Glomerular visceral epithelial cell (primary cell): ENCODE data around the gene RHBDF2.

ENCODE experiments used
- DNase-seq: peaks from one replicate; pipeline ENCODE4 v3.0.0-alpha.2; 2016; ENCODE audit errors: extremely low spot score

Gene RHBDF2

GRCh38 chr17:76479515-76480060 is 21.6 kb downstream of the RHBDF2 start:
- no peak for DNase-seq

DNA sequence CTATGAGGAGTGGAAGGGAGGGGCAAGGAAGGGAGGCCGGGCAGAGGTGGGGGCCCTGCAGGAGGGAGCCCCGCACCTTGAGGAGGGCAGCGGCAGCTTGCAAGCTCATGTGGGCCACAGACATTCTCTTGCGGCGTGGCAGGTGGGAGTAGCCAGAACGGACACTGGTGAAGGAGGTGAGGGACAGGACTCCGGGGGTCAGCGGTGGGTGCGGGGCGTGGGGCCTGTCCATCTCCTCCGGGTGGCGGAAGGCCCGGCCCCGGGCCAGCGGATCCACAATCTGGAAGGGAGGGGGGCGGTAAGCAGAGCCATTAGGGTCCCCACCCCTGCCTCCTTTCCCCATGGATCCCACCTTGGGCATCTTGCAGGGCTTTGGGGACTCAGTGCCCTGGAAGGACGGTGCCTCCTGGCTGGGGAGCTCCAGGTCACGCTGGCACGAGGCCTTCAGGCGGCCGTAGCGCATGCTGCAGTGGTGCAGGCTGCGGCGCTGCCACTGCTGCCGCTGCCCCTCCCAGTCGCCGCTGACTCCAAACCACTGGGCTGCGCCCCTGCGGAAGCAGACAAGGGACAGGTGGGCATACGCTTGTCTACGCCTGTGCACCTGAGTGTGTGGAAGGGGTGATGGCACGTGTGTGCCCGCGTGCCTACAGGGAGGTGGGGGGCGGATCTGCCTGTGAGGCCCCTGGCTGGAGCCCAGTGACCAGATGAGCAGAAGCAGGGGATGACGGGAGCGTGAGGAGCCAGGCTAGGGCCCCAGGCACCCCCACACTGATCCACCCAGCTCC is 22.3 kb downstream of the RHBDF2 start:
- DNase-seq = no peak

- DNase-seq = no peak
Observed at GRCh38 chr17:76478097-76478496, 23.1 kb downstream of the RHBDF2 start.

- no peak for DNase-seq
Observed at GRCh38 chr17:76477576-76477975, 23.6 kb downstream of the RHBDF2 start.

GRCh38 chr17:76476736-76477135 is 24.5 kb downstream of the RHBDF2 start:
- DNase-seq = no peak

- no peak for DNase-seq
Observed at GRCh38 chr17:76475302-76475701, 25.9 kb downstream of the RHBDF2 start.

- no peak for DNase-seq
Observed at GRCh38 chr17:76474894-76475293, 26.3 kb downstream of the RHBDF2 start.

DNA sequence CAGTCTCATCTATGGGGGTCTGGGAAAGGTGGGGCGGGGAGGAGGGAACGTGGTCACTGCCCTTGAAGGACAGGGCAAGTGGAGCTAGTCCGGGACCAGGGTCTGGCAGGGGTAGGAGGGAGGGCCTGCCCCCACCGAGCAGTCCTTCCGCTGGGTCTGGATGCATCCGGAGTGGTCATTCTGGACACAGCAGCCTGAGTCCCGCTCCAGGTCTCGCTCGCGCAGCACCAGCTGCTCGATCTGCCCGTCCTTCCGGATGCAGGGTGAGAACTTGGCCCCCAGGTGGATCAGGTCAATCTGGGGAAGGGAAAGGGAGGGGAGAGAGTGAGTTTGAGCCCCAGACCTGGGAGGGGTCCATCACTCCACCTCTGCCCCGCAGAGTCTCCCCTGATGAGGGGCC is 27.0 kb downstream of the RHBDF2 start:
- DNase-seq = no peak

DNA sequence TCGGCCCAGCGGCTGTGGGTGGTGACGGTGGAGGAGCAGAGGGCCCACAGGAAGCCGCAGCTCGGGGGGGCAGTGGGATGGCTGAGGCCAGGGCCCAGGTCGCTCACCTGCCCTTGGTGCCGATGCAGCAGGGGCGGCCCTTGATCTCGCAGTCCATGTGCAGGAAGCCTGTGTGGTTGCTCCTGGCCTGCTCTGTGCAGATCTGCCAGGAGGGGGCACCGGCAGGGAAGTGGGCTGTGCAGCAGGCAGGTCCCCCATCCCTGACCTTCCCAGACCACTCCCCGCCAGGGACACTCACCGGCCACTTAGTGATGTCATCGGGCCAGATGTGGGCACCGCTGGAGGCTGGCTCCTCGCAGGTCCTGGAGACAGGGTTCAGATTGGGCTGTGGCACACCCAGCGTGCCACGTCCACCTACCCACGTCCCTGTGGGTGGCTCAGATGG is 27.7 kb downstream of the RHBDF2 start:
- no peak for DNase-seq

- DNase-seq = no peak
Observed at GRCh38 chr17:76472726-76473125, 28.5 kb downstream of the RHBDF2 start.

- no peak for DNase-seq
Observed at GRCh38 chr17:76472258-76472645, 29.0 kb downstream of the RHBDF2 start.

DNA sequence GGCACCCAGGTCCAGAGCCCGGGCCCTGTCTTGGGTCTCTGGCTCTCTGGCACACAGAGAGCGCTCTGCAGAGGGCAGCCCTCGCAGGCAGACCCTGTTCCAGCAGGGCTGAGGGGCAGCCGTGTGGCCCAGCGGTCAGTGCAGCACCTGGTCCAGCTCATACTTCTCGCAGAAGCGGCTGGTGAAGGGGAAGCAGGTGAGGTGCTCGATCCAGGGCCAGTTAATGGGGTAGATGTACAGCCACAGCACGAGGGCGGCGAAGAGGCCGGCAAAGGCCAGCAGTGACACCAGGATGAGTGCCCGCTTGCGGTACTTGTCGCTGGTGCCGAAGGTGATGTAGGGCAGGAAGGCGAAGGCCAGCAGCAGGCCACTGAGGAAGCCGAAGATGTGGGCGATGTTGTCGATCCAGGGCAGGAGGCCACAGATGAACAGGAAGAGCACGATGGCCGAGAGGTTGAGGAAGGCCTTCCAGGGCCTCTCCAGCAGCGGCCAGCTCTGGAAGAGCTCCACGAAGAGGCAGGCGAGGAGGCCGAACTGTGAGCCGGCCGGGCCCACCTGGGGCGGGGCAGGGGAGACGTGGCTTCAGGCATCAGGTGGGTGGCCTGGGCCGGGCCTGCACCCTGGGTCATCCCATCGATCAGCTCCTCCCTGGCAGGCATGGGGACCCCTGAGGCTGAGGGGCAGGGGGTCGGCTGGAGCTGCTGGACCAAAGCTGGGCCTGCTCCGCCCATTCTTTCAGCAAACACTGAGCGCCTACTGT is 29.5 kb downstream of the RHBDF2 start:
- no peak for DNase-seq

GRCh38 chr17:76469991-76470739 is 31.1 kb downstream of the RHBDF2 start:
- no peak for DNase-seq

GRCh38 chr17:76469076-76469990 is 31.9 kb downstream of the RHBDF2 start:
- DNase-seq = no peak

GRCh38 chr17:76468634-76469010 is 32.6 kb downstream of the RHBDF2 start:
- DNase-seq = no peak

GRCh38 chr17:76467809-76468633 is 33.2 kb downstream of the RHBDF2 start:
- DNase-seq = no peak

GRCh38 chr17:76467366-76467765 is 33.9 kb downstream of the RHBDF2 start, which contains the start of gene AANAT:
Gene AANAT, plus strand, starts transcription at chr17:76467603. Its CDS starts 1,144 bp downstream, at chr17:76468747.
- DNase-seq = no peak

DNA sequence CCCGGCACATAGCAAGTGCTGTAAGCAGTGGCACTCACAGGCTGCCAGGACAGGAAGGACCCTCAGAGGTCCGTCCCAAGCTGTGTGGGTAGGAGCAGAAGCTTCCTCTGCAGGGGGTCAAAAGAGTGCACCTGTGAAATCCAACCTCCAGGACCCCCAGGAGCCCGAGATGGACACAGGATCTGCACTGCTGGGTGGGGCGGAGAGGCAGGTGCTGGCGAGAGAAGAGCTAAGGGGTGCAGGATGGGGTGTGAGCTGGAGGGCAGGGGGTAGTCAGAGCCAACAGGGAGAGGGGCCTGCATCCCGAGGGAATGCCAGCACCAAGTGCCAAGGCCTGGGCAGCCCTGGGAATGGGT is 34.5 kb downstream of the RHBDF2 start:
- no peak for DNase-seq

- no peak for DNase-seq
Observed at GRCh38 chr17:76462556-76463290, 38.5 kb downstream of the RHBDF2 start.
